Measurements from ENCODE around the gene CA10. TPM values are rescaled to one million over a fixed set of nuclear protein-coding genes. Genes with fewer than 3 reads are reported as not detected.

Gene CA10
- polyA plus RNA-seq, 1 donor (not counting 4 experiments of a cell fraction or from before 2014, with no cell fraction given) = 2.9 TPM

DNA sequence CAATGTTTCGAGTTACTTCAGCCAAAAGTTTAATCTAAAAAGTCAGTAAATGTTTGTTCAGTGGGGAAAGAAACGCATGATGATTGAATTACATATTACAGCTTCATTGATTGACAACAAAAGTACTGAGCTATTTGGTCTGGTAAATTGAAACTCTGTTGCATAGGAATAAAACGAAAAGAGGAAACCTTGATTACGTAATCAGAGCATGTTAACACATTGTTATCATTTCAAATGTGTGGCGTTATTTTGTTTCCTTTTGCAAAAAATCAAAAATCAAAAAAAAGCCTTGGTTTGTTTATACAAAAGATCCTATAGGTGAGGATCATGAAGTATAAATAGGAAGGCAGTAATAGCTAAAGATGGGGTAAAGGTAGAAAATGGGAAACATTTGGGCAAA, 19.5 kb upstream of the CA10 start:
- H2AFZ ChIP-seq (ENCODE audit: control insufficient read depth, low read length) = no peak overlapping the region
- no peaks in the 10 kb centered on the region for H3K9me3 ChIP-seq (ENCODE audit: control insufficient read depth, low read depth, low read length)
- no peaks in the 10 kb centered on the region for H3K4me1 ChIP-seq (ENCODE audit: control insufficient read depth, extremely low read depth, insufficient read depth, low read length)
- no peak for FAIRE-seq
- no peaks in the 10 kb centered on the region for H3K36me3 ChIP-seq (ENCODE audit: control insufficient read depth in 2 of 2, extremely low read depth in 1 of 2, insufficient read depth in 2 of 2, low read length in 2 of 2)
- TF ChIP-seq, protein P1, sequence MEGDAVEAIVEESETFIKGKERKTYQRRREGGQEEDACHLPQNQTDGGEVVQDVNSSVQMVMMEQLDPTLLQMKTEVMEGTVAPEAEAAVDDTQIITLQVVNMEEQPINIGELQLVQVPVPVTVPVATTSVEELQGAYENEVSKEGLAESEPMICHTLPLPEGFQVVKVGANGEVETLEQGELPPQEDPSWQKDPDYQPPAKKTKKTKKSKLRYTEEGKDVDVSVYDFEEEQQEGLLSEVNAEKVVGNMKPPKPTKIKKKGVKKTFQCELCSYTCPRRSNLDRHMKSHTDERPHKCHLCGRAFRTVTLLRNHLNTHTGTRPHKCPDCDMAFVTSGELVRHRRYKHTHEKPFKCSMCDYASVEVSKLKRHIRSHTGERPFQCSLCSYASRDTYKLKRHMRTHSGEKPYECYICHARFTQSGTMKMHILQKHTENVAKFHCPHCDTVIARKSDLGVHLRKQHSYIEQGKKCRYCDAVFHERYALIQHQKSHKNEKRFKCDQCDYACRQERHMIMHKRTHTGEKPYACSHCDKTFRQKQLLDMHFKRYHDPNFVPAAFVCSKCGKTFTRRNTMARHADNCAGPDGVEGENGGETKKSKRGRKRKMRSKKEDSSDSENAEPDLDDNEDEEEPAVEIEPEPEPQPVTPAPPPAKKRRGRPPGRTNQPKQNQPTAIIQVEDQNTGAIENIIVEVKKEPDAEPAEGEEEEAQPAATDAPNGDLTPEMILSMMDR (optimal IDR thresholded peaks at IDR 0.05 in 1 of 3, IDR thresholded peaks at IDR 0.05 in 1 of 3, conservative IDR thresholded peaks at IDR 0.05 in 1 of 3; ENCODE audit: extremely low read depth in 1 of 3, insufficient read depth in 2 of 3, low read length in 3 of 3) = no peak
- TF ChIP-seq EZH2 (IDR thresholded peaks at IDR 0.05; ENCODE audit: low read length) = no peak
- no peaks in the 10 kb centered on the region for H3K79me2 ChIP-seq (ENCODE audit: control insufficient read depth, insufficient read depth, low read length)
- no peaks in the 10 kb centered on the region for H3K27me3 ChIP-seq (ENCODE audit: control insufficient read depth, extremely low read depth, insufficient read depth, low read length)
- H3K9ac ChIP-seq (ENCODE audit: control insufficient read depth, extremely low read depth, insufficient read depth, low read length) = no peak overlapping the region
- DNase-seq (ENCODE audit: low read depth, low spot score) = no peak
- dilution Hi-C loops (cut with MboI; ENCODE audit: extremely low pct_ligation_motif_present, low sequenced_read_pairs) = no loop called here
- H3K4me3 ChIP-seq (ENCODE audit: control insufficient read depth in 2 of 3, extremely low read depth in 1 of 3, insufficient read depth in 2 of 3, low read depth in 1 of 3, low read length in 3 of 3) = no peak overlapping the region
- H3K4me2 ChIP-seq (ENCODE audit: control insufficient read depth, extremely low read depth, insufficient read depth, low read depth, low read length) = no peak overlapping the region
- no peak overlapping the region for H3K27ac ChIP-seq (ENCODE audit: control insufficient read depth, insufficient read depth, low read length)
- H3K9me1 ChIP-seq (ENCODE audit: control insufficient read depth, extremely low read depth, insufficient read depth, low read length) = no peaks in the 10 kb centered on the region
- H4K20me1 ChIP-seq (ENCODE audit: control insufficient read depth, extremely low read depth, insufficient read depth, low read length) = no peaks in the 10 kb centered on the region

DNA sequence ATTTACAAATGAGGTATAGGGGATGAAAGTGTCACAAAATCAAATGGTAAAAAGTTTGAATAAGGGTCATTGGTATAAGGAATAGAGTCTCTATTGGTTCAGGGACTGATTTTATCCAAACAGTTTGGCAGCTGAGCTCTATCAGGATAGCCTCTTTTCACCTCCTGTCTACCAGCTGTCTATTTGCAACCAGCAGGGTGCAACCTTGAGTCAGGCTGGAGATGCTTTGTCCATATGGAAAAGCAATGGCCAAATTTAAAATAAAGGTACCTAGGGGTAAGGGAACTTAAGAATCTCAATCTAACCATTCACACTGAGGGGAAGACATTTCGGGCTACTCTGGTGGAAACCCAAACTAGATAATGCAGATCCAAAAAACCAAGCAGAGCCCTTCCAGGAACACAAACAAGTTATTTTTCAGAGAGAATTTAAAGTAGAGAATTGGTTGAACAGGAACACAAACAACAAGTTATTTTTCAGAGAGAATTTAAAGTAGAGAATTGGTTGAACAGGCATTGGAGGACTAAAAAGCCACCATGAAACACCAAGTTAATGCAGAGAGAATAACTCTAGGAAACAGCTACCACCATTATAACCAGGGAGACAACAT, 12.6 kb upstream of the CA10 start:
- no peak overlapping the region for H3K9ac ChIP-seq (ENCODE audit: control insufficient read depth, extremely low read depth, insufficient read depth, low read length)
- DNase-seq (ENCODE audit: low read depth, low spot score) (no peak), FAIRE-seq (no peak)
- H3K4me1 ChIP-seq (ENCODE audit: control insufficient read depth, extremely low read depth, insufficient read depth, low read length) = no peaks in the 10 kb centered on the region
- no peak overlapping the region for H3K4me2 ChIP-seq (ENCODE audit: control insufficient read depth, extremely low read depth, insufficient read depth, low read depth, low read length)
- H3K27me3 ChIP-seq (ENCODE audit: control insufficient read depth, extremely low read depth, insufficient read depth, low read length) = no peaks in the 10 kb centered on the region
- no peaks in the 10 kb centered on the region for H3K9me3 ChIP-seq (ENCODE audit: control insufficient read depth, low read depth, low read length)
- H2AFZ ChIP-seq (ENCODE audit: control insufficient read depth, low read length) = no peak overlapping the region
- dilution Hi-C loops (cut with MboI; ENCODE audit: extremely low pct_ligation_motif_present, low sequenced_read_pairs) = no loop called here
- no peaks in the 10 kb centered on the region for H3K79me2 ChIP-seq (ENCODE audit: control insufficient read depth, insufficient read depth, low read length)
- no peak overlapping the region for H3K4me3 ChIP-seq (ENCODE audit: control insufficient read depth in 2 of 3, extremely low read depth in 1 of 3, insufficient read depth in 2 of 3, low read depth in 1 of 3, low read length in 3 of 3)
- TF ChIP-seq EZH2 (IDR thresholded peaks at IDR 0.05; ENCODE audit: low read length) = no peak
- TF ChIP-seq, protein P1 (optimal IDR thresholded peaks at IDR 0.05 in 1 of 3, IDR thresholded peaks at IDR 0.05 in 1 of 3, conservative IDR thresholded peaks at IDR 0.05 in 1 of 3; ENCODE audit: extremely low read depth in 1 of 3, insufficient read depth in 2 of 3, low read length in 3 of 3) = peak; percentile 81 to 86 (median 85)
- H3K27ac ChIP-seq (ENCODE audit: control insufficient read depth, insufficient read depth, low read length) = no peak overlapping the region
- no peaks in the 10 kb centered on the region for H3K36me3 ChIP-seq (ENCODE audit: control insufficient read depth in 2 of 2, extremely low read depth in 1 of 2, insufficient read depth in 2 of 2, low read length in 2 of 2)
- H3K9me1 ChIP-seq (ENCODE audit: control insufficient read depth, extremely low read depth, insufficient read depth, low read length) = no peaks in the 10 kb centered on the region
- H4K20me1 ChIP-seq (ENCODE audit: control insufficient read depth, extremely low read depth, insufficient read depth, low read length) = no peaks in the 10 kb centered on the region

Data from keratinocyte (primary cell).